B cell (primary cell): ENCODE results near the gene HIGD2A. TPM values are rescaled to one million over a fixed set of nuclear protein-coding genes. Genes with fewer than 3 reads are reported as not detected.
"Not testable (repeated sequence)": the region's sequence is repeated elsewhere in the genome, so short reads cannot be mapped to it uniquely, and the experiment has no call there.

Experiments
- ATAC-seq: fragments of 200-7000 bp; cut with Tn5 transposase; one replicate; pipeline ENCODE4 v1.10.0; 2021; ENCODE audit warnings: low read depth, mild to moderate bottlenecking, moderate number of reproducible peaks, moderate library complexity
- CTCF ChIA-PET: fragments of 350-600 bp; sonication (Branson Sonifier 250); formaldehyde crosslinking; loops from one replicate; lab custom pipeline; 2021; ENCODE audit warnings: antibody characterized with exemption, inconsistent platforms; lab: Charles Lee
- POLR2A ChIA-PET: fragments of 350-600 bp; sonication (Branson Sonifier 250); formaldehyde crosslinking; loops from one replicate; lab custom pipeline; 2021; ENCODE audit warnings: antibody characterized with exemption; lab: Charles Lee
- DNase-seq: peaks from one replicate; pipeline ENCODE4 v3.0.0; 2013
- H2AFZ ChIP-seq: 2 replicates; pipeline ENCODE4 v1.6.1; 2012; ENCODE audit warnings: mild to moderate bottlenecking, low read depth, low read length; ENCODE audit not compliant: insufficient read depth, poor library complexity, severe bottlenecking
- H3K27ac ChIP-seq, 2 donors: 1 replicate in 1 of 2; 2 replicates in 1 of 2; pipeline ENCODE4 v1.5.1; 2012 to 2013; ENCODE audit warnings: low read length in 2 of 2, mild to moderate bottlenecking in 2 of 2, moderate library complexity in 1 of 2
- H3K27me3 ChIP-seq, 4 experiments: fragments of 200-600 bp in 1 of 4; sonication (generic) in 1 of 4; replicated peaks in 1 of 4; 1 replicate in 2 of 4; 2 replicates in 2 of 4; pipeline versions ENCODE4 v1.6.1 to v1.7.0; 2013 to 2016; ENCODE audit warnings: low read length in 3 of 4, mild to moderate bottlenecking in 2 of 4, mixed read lengths in 1 of 4, moderate library complexity in 1 of 4; ENCODE audit not compliant: insufficient read depth in 4 of 4, control insufficient read depth in 3 of 4; ENCODE audit errors: control extremely low read depth in 1 of 4
- H3K36me3 ChIP-seq, 2 experiments: replicated peaks in 1 of 2; 1 replicate in 1 of 2; 2 replicates in 1 of 2; pipeline versions ENCODE4 v1.6.1 to v1.7.1; 2013; ENCODE audit warnings: low read length in 1 of 2; ENCODE audit not compliant: insufficient read depth in 2 of 2, control insufficient read depth in 1 of 2; ENCODE audit errors: control extremely low read depth in 1 of 2, extremely low read depth in 1 of 2
- H3K4me1 ChIP-seq, 2 donors: fragments of 200-600 bp in 1 of 2; sonication (generic) in 1 of 2; 1 replicate in 1 of 2; 2 replicates in 1 of 2; pipeline versions ENCODE4 v1.5.1 to v1.6.1; 2013 to 2017; ENCODE audit warnings: low read length in 2 of 2; ENCODE audit not compliant: control insufficient read depth in 2 of 2, insufficient read depth in 2 of 2
- H3K4me2 ChIP-seq: replicated peaks from 2 replicates; pipeline ENCODE3; 2012; ENCODE audit warnings: mild to moderate bottlenecking, low read depth, low read length; ENCODE audit not compliant: poor library complexity, severe bottlenecking
- H3K4me3 ChIP-seq, 5 experiments: fragments of 200-600 bp in 1 of 5; sonication (generic) in 1 of 5; 1 replicate in 3 of 5; 2 replicates in 2 of 5; pipeline versions ENCODE4 v1.5.1 to v1.7.0; 2011 to 2016; ENCODE audit warnings: low read length in 4 of 5, mild to moderate bottlenecking in 4 of 5, low read depth in 2 of 5, control low read depth in 1 of 5, moderate library complexity in 1 of 5; ENCODE audit not compliant: insufficient read depth in 1 of 5; ENCODE audit errors: control extremely low read depth in 1 of 5, extremely low read depth in 1 of 5
- H3K79me2 ChIP-seq: fragments of 200-600 bp; sonication (generic); one replicate; pipeline ENCODE4 v1.6.0; 2016; ENCODE audit warnings: low read length; ENCODE audit not compliant: control insufficient read depth, insufficient read depth
- H3K9ac ChIP-seq: fragments of 200-600 bp; sonication (generic); 2 replicates; pipeline ENCODE4 v1.6.1; 2017; ENCODE audit warnings: mild to moderate bottlenecking, low read length, moderate library complexity
- H3K9me3 ChIP-seq, 3 donors: one replicate each; pipeline versions ENCODE4 v1.6.1 to v1.7.1; 2013; ENCODE audit warnings: low read length in 2 of 3; ENCODE audit not compliant: control insufficient read depth in 2 of 3, insufficient read depth in 1 of 3; ENCODE audit errors: control extremely low read depth in 1 of 3
- H4K20me1 ChIP-seq: 2 replicates; pipeline ENCODE4 v1.6.0; 2012; ENCODE audit warnings: mild to moderate bottlenecking, low read length; ENCODE audit not compliant: insufficient read depth, control insufficient read depth, poor library complexity, severe bottlenecking
- H3K27ac Mint-ChIP-seq: one replicate; pipeline ENCODE4 v1.8.0; 2021; ENCODE audit warnings: mixed read lengths
- H3K27me3 Mint-ChIP-seq: one replicate; pipeline ENCODE4 v1.8.0; 2021; ENCODE audit warnings: mixed read lengths
- H3K4me1 Mint-ChIP-seq: one replicate; pipeline ENCODE4 v1.8.0; 2021; ENCODE audit warnings: mixed read lengths
- H3K4me3 Mint-ChIP-seq: one replicate; pipeline ENCODE4 v1.8.0; 2021; ENCODE audit warnings: mixed read lengths
- H3K9me3 Mint-ChIP-seq: one replicate; pipeline ENCODE4 v1.8.0; 2022; ENCODE audit warnings: mixed read lengths; ENCODE audit not compliant: insufficient read depth
- EZH2 ChIP-seq: IDR thresholded peaks from 2 replicates; pipeline ENCODE4 v1.6.1; 2012; ENCODE audit warnings: borderline replicate concordance, low read depth, mild to moderate bottlenecking, moderate library complexity, low read length; ENCODE audit not compliant: insufficient read depth, poor library complexity, severe bottlenecking
- WGBS: methylation state at CpG from one replicate; pipeline ENCODE4 v1.1.5; 2013; ENCODE audit warnings: missing lambda C conversion rate; ENCODE audit not compliant: insufficient coverage; 5-methylcytosine and 5-hydroxymethylcytosine counted together
- intact Hi-C: fragments of 100-400 bp; cut with micrococcal nuclease; formaldehyde crosslinking; loops from one replicate; pipeline ENCODE4 v1.10.0; 2022
- polyA plus RNA-seq: library from polyadenylated mRNA; depleted of rRNA; stranded (reverse); fragments of >200 nt; gene quantifications from 2 replicates; pipeline ENCODE4 v1.2.3, GENCODE V29; 2012
- total RNA-seq, 2 donors: library from RNA; stranded (reverse); fragments of 120-200 nt in 1 of 2; gene quantifications; 1 replicate in 1 of 2; 2 replicates in 1 of 2; pipeline versions ENCODE4 v1.2.3 to v1.2.4, GENCODE V29; 2013 to 2022
- TF ChIP-seq, protein P1 (sequence below): fragments of 200-600 bp; IDR thresholded peaks from one replicate; pipeline ENCODE4 v1.8.0; 2022; ENCODE audit warnings: antibody characterized with exemption, mild to moderate bottlenecking

HIGD2A gene
- total and polyA plus RNA-seq, 2 donors (not counting 1 experiment from before 2014, with no cell fraction given): 80.1 to 212 TPM

GRCh38 chr5:176407456-176408251 is 19.1 kb downstream of the HIGD2A start:
- H3K4me3 Mint-ChIP-seq: no peak overlapping the region
- H3K27ac Mint-ChIP-seq: no peak overlapping the region
- TF ChIP-seq, protein P1, sequence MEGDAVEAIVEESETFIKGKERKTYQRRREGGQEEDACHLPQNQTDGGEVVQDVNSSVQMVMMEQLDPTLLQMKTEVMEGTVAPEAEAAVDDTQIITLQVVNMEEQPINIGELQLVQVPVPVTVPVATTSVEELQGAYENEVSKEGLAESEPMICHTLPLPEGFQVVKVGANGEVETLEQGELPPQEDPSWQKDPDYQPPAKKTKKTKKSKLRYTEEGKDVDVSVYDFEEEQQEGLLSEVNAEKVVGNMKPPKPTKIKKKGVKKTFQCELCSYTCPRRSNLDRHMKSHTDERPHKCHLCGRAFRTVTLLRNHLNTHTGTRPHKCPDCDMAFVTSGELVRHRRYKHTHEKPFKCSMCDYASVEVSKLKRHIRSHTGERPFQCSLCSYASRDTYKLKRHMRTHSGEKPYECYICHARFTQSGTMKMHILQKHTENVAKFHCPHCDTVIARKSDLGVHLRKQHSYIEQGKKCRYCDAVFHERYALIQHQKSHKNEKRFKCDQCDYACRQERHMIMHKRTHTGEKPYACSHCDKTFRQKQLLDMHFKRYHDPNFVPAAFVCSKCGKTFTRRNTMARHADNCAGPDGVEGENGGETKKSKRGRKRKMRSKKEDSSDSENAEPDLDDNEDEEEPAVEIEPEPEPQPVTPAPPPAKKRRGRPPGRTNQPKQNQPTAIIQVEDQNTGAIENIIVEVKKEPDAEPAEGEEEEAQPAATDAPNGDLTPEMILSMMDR: no peak
- TF ChIP-seq EZH2: no peak
- H3K9ac ChIP-seq: no peak overlapping the region
- H3K27me3 ChIP-seq: no peaks in the 10 kb centered on the region
- no peak overlapping the region for H2AFZ ChIP-seq
- no peak overlapping the region for H3K4me2 ChIP-seq
- DNase-seq: no peak
- ChIA-PET CTCF (interaction anchor here (2.4 kb wide), 1 partner anchor 9 kb away, joined by 8 read pairs; the partner anchor contains the start of gene CLTB), POLR2A (no interaction called here)
- H3K9me3 ChIP-seq: no peaks in the 10 kb centered on the region
- no peaks in the 10 kb centered on the region for H3K4me1 Mint-ChIP-seq
- no peak overlapping the region for H3K27ac ChIP-seq
- no peak for ATAC-seq
- H3K36me3 ChIP-seq: peaks cover 1 to 17% of the 10 kb centered on the region in 2 experiments
- intact Hi-C loops: no loop called here
- peaks cover 8% of the 10 kb centered on the region for H4K20me1 ChIP-seq
- no peaks in the 10 kb centered on the region for H3K27me3 Mint-ChIP-seq
- H3K4me3 ChIP-seq: no peak overlapping the region
- H3K9me3 Mint-ChIP-seq: no peaks in the 10 kb centered on the region
- no peaks in the 10 kb centered on the region for H3K4me1 ChIP-seq
- 98% methylated on average over 4 of the region's 6 CpGs for WGBS
- peaks cover 3% of the 10 kb centered on the region for H3K79me2 ChIP-seq

DNA sequence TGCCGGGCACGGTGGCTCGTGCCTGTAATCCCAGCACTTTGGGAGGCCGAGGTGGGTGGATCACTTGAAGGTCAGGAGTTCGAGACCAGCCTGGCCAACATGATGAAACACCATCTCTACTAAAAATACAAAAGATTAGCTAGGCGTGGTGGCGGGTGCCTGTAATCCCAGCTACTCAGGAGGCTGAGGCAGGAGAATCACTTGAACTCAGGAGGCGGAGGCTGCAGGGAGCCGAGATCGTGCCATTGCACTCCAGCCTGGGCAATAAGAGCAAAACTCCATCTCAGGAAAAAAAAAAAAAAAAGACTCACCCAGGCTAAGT is 19.7 kb downstream of the HIGD2A start:
- CTCF ChIA-PET: interaction anchor here (2.4 kb wide), 1 partner anchor 8 kb away, joined by 8 read pairs; the partner anchor contains the start of gene CLTB
- H3K36me3 ChIP-seq: peaks cover 1 to 17% of the 10 kb centered on the region in 2 experiments
- 100% methylated on average over 2 of the region's 10 CpGs for WGBS
- H3K4me1 Mint-ChIP-seq, DNase-seq, ATAC-seq, H3K4me2 ChIP-seq, H3K27me3 ChIP-seq, intact Hi-C loops, H3K4me3 ChIP-seq, H4K20me1 ChIP-seq, H2AFZ ChIP-seq, H3K9ac ChIP-seq, H3K9me3 ChIP-seq, H3K4me1 ChIP-seq, H3K27me3 Mint-ChIP-seq, POLR2A ChIA-PET, H3K27ac Mint-ChIP-seq, H3K9me3 Mint-ChIP-seq, H3K79me2 ChIP-seq, H3K4me3 Mint-ChIP-seq, H3K27ac ChIP-seq: not testable (repeated sequence)
